ENCODE measurements around the gene IDUA.
"Not testable (repeated sequence)": the region's sequence is repeated elsewhere in the genome, so short reads cannot be mapped to it uniquely, and the experiment has no call there.

IDUA gene

DNA sequence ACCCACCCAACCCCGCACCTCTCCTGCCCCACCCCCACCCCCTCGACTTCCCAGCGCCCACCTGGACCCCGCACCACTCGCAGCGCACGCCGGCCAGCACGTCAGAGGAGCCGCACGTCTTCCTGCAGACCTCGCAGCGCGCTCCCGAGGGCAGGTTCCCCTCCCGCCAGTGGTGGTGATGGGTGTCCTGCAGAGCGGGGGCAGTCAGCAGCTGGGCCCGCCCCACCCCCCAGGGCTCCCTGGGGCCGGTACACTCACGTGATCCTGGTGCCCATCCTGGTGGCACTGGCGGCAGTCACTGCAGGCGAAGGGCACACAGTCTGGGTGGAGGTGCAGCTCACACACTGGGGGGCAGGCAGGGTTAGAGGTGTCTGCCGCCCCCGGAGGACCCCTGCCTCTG, 18.6 kb upstream of the IDUA start:
- DNase-seq = no peak

DNA sequence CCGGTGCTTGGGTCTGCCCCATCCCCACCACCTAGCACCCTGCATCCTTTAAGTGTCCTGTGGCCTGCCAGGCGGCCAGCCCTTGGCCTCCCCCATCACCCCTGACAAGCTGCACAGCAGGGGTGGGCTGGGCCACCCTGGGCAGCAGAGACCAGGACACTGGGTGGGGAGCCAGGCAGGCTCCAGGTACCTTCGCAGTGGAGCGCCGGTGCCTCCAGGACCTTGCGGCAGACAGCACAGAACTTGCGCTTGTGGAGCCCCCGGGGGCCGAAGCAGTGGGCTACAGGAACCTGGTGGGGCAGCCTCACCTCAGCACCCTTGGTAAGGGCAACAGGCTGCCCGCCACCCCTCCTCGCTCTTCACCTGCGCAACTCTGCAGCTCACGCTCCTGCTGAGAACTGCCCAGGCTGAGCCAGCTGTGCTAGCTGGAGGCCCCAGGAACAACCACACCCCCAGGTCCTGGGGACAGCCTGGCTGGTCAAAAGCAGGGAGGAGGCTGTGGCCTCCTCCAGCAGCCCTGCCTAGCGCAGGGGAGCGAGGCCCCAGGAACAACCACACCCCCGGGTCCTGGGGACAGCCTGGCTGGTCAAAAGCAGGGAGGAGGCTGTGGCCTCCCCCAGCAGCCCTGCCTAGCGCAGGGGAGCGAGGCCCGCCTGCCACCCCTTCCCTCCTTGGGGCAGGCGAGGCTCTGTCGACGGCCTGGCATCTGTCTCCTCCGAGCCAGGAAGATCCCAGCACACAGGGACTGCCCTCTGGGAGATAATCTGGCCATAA, 18.0 kb upstream of the IDUA start:
- no peak for DNase-seq

DNA sequence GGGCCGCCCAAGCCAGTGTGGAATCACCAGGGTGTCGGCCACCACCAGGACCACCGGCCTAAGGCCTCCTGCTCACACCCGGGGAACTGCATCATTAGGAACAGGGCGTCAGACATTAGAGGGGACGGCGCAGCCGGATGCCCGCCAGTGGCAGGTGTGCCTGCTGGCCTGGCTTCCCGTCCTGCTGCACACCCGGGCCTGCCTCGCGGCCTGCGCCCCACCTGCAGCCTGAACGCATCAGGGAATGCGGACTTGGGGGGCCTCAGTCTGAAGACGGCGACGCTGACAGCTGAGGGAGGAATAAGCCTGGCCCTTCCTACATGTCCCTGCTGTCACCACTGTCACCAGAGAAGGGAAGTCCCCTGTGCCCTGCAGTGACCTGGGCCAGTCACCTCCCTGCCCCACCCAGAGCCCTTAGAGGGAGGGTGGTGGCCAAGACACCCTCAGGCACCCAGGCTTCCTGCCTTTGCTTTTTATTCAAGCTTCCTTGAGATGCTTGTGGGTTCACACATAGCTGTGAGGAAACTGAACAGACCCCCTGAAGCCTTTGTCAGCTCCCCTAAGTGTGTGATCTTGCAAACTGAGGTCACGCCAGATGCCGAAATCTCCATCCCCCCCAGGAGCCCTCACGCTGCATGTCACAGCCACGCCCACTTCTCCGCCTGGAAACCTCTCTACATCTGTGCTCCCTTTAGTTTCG, 16.6 kb upstream of the IDUA start:
- DNase-seq = no peak

DNA sequence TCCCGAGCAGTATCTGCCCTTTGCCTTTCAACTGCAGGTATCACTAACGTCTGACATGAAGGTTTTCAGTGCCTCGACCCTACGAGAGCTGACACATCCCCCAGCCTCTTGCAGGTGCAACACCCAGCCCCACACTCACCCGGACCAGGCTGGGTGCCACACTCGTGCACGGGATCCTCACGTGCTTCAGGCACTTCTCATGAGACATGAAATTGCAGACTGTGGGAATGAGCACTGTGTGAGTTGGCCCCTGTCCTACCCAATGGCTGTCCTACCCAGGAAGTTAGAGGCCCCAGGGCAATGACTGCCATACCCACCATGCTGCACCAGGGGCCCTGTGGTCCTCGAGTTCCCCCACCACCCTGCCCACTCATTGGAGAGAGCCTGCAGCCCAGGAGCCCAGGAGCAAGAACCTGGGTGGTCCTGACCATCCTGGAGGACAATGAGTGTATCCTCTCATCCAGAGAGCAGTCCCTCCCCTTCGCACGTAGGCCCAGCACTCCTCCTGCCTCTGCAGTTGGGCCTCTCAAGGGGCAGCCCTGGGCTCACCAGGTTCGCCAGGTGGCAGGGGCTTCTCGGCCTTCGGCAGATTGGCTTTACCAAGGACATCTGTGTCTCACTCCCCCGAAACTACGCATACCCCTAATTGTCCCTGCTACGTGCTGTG, 15.9 kb upstream of the IDUA start:
- DNase-seq = no peak

DNA sequence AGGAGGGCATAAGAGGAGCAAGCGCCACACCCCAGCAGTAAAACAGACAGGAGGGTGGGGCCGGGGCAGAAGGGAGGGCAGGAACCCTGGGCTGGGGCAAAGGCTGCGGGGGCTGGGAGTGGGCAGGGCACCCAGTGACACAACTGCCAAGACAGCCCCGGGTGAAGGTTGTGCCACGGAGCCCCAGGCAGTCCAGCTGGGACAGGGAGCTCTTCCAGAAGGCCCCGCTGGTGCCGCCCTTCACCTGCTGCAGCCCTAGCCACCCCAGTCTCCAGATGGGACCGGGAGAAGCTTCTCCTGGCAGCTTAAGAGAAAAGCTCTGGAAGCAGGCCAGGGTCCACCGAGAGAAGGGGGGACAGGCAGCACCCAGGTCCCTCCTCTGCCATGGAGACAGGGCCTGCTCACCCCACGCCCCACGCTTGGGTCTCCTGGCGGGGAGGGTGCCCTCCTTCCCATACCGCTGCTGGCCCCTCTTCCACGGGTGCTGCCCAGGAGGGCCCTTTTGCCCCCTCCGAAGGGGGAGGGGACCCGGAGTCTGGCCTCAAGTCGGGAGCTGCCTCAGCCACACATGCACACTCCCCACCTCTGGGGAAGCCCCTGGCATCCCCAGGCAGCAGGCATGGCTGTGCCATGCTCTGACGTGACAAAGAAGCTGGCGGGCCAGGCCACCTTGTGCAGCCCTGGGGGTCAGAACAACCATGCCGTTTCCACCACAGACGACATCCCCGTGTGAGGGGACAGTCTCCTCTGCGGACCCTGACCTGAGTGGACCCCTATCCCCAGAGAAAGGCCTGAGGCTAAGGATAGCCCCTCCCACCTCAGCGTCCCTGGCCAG, 15.0 kb upstream of the IDUA start:
- no peak for DNase-seq

DNA sequence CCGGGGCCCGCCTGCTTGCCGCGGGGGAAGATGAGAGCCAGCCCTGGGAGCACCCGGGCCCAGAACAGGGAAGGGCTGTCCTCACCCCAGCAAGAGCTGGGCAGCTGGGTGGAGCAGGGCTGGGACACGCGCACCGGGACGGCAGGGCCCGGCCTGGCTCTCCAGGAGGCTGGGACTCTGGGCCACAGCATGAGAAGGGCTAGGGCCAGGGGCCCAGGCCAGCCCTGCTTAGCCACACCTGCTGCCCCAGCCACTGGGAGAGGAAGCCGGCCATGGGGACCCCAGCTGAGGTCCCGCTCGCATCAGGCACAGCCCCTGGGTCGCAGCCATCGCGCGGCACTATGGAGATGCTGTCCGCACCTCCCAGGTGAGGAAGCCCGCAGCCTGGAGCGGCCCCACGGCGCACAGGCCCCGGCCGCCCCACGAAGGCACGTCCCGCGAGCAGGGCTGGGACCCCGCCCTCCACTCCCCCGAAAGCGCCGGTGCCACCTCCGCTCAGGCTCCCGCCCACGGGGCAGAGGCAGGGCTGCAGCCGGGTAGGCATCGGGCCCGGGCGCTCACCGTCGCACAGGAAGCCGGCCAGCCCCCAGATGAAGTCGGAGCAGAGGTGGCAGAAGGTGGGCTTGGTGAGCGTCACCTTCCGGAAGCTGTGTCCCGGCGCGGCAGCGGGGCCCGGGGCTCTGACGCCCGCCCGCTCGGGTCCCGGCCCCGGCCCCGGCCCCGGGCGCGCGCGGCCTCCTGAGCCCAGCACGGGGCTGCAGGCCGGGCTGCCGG, 14.0 kb upstream of the IDUA start:
- DNase-seq = no peak

DNA sequence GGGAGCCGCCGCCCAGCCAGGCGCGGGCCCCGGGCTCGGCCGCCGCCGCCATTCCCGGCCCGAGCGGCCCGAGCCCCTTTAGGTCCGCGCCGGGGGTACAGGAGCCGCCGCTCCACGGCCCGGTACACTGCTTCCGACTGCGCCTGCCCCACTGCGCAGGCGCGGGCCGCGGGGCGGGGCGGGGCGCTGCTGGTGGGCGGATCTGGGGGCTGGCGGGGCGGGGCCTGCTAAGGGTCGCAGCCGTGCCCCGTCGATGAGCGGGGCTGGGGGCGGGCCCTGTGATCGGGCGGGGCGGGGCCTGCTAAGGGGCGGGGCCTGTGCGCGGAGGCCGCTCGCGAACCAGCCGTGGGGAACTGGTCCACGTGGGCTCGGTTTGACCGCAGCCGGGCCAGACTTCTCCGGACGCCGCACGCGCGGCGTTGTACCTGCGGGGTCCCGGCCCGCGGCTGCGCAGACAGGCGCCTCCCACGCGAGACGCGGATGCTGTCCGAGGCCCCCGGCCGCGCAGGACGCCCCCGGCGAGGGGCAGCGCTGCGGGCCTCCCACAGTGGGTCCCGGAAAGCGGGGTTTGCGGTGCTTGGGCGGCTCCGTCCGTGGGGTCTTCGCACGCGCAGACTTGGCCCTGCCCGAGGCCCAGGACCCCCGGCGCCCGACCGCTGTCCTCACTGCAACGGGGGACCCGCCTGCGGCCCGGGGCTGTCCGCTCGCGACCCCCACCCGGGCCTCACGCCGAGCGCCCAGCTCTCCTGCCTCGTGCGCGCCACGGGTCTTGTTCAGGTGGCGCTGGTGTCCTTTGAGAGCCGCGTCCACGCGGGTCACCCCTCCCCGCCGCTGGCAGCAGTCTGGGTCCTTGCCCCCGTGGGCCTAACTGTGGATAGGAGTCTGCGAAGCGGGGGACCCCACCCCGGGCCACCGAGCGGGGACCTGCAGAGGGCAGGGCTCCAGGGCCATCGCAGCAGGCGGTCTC, 13.1 kb upstream of the IDUA start, which contains the start of gene DGKQ:
Gene DGKQ, minus strand, starts transcription at position 139 of the 967 bp plus-strand sequence. Its CDS starts 87 bp downstream, at position 52.
- DNase-seq = no peak

DNA sequence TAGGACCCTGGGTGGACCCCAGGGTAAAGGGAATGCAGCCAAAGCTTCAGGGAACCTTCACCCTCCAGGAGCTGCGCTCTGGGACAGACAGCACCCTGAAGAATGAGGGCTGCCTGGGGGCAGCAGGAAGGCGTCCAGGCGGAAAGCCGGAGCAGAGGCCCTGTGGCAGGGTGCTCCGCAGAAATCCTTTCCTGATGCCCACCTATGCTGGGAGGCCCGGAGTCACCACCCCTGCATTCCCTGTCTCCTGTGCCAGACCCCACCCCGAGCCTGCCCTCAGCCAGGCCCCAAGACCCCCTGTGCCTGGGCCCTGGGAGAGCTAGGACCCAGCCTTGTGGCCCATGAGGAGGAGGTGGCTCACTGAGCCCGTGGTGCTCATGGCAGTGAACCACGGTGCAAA, 12.2 kb upstream of the IDUA start:
- no peak for DNase-seq

DNA sequence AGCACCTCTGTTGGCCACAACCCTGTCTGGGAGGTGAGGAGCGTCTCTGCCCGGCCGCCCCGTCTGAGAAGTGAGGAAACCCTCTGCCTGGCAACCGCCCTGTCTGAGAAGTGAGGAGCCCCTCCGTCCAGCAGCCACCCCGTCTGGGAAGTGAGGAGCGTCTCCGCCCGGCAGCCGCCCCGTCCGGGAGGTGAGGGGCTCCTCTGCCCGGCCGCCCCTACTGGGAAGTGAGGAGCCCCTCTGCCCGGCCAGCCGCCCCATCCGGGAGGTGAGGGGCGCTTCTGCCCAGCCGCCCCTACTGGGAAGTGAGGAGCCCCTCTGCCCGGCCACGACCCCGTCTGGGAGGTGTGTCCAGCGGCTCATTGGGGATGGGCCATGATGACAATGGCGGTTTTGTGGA, 10.8 kb upstream of the IDUA start:
- DNase-seq = not testable (repeated sequence)

DNA sequence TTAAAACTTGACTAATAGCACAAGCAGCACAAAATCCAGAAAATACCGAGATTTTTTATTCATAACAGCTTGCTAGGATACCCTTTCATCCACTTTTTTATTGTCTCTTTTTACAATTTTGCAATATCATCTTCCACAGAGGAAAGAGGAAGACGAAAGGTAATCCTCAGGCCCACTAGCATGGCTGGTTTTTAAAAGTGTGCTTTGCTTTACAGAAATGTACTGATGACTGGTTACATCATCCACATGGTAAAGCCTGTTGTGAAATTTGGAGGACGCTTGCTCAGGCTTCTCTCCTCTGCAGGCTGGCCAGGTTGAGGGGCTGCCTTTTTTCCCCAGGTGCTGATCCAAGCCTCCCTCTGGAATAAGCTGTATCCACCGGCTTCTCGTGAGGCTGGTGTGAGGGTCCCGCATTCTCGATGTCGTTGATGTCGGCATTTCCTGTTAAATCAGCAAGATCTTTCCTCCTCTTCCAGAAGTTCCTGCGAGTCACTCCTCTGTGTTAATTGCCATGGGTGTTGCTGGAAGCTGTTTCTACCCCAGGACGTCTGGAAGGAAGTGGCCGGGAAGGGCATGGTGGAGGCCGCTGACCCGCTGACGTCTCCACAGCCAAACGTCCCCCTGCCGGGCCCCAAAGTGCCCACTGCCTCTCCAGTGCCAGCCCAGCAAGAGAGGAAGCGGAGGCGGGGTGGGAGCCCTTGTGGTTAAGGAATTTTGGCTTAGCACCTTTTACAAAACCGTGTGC, 7.7 kb upstream of the IDUA start:
- no peak for DNase-seq

DNA sequence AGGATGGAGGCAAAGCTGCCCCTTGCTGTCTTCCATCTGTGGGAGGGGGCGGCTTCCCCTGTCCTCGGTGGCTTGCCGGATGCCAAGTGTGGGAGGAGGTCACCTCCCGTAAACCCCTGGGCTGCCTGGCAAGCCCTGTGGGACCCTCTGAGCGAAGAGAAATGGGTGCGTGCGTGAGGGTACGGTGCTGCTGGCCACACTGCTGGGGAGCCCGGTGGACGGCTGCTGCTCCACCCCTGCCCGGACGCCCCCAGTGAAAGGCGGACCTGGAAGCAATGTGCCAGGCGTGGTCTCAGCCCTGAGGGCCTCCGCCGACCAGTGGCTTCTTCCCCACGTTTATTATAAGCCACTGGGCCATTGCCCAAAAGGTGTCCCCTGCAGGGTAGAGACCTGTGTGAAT, 4.6 kb upstream of the IDUA start:
- no peak for DNase-seq

DNA sequence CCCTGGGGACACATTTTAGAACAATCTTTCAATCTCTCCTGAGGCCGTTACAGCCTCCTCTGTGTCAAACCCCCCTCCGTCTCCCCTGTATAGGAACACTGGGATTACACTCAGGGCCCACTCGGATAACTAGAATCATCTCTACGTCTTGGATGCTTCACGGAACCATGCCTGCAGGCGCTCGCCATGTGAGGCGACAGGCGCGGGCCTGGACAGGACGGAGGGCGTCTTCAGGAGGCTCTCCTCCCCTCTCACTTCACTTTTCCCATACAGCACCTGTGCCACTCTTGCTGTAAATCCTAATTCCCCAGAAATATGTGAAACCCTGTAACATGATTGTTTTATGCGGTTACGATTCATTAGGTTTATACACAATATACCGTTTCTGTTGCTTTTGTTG, 4.0 kb upstream of the IDUA start:
- DNase-seq = no peak

DNA sequence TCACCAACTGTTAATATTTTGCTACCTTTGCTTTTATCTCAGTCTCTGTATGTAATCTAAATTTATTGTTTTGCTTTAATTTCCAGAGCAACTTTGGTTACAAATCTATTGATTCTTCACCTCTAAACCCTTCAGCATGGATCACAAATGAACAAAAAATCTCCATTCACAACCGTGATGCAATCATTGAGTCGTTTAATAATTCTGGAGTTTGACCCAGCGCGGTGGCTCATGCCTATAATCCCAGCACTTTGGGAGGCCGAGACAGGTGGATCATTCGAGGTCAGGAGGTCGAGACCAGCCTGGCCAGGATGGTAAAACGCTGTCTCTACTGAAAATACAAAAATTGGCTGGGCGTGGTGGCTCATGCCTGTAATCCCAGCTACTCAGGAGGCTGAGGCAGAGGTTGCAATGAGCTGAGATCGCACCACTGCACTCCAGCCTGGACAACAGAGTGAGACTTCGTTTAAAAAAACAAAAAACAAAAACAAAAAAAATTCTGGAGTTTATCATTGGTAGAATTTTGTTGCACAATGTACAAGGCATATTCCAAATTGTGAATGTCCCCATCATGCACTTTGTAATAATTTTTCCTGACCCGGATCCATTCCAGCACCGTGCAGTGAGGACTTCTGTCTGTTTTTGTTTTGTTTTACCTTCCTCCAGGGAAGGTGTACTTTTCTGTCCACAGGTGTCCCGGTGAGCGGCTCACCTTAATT, 2.3 kb upstream of the IDUA start:
- no peak for DNase-seq

DNA sequence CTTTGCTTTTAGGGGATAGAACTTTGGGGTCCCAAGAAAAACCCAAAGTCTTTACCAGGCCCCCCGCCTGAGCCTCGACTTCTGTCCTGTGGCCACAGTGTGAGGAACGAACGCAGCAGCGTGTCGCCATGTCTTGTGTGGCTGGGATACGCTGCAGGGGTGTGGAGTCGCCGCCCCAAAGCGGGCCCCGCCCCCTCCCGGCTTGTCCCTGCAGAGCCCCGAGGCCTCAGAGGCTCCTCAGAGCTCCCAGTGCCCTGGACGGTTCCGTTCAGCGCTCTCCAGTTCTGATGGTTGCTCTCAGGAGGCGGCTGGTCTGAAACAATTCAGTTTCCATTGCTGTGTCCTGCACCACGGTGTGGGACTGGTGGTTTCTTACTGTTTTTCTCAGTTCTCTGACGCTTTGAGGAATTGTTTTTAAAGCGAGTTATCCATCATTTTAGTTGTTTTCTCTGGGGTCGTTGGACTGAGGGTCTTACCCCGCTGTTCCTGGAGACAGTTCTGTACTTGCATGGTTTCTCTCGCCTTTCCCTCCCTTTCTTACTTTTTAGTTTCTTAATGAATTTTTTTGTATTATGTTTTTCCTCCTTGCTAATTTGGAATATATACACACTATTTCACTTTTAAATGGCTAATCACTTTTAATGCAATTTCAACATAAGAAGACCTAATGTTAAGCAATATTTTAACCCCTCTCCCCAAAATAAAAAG, 1.6 kb upstream of the IDUA start:
- DNase-seq = no peak

DNA sequence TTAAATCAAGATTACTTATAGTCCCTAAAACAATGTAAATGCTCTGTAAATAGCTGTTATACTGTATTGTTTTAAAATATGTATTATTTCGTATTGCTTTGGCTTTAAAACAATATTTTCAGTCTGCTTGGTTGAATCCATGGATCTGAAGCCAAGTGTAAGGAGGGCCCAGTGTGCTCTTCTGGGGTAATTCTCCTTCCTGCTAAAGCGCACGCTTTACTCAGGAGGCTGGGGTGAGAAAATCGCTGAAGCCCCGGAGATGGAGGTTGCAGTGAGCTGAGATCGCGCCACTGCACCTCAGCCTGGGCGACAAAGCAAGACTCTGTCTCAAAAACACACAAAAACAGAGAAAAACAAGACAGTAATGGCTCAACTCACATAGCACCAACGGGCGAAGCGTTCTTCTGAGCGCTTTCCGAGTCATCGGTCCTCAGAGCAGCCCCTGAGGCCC, 391 bp upstream of the IDUA start:
- DNase-seq = no peak

DNA sequence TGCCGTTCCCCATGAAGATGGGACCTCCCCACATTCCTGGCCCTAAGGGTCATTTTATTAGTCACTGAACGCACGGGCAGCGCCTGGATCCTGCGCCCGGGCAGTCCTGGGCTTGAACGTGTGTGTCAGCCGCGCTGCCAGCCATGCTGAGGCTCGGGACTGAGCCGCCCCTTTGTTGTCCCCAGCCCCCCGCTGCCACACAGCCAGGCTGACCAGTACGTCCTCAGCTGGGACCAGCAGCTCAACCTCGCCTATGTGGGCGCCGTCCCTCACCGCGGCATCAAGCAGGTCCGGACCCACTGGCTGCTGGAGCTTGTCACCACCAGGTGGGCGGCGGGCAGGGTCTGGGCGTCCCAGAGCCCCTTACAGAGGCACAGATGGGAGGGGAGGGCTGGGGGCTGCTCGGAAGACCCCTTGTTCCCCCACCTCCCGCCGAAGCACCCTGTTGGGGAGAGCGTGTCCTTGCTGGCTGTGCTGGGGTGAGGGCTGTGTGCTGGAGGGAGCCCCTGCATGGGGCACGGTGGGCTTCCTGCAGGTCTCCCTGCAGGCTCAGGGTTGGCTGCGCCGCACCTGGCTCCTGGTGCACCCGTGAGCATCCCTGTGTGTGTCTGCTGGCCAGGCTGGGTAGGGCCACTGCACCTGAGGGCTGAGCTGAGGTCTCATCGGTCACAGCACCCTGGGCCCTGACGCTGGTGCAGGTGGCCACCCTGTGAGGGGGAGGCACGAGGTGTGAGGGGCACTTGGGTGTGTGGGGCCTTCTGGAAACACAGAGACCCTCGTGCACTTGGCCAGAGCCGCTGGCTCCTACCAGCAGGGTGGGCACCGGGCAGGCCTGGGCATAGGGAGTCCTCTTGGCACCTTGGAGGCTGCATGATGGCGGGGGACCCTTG, 1.0 kb downstream of the IDUA start:
- no peak for DNase-seq

All from DMS153 (cell line).